IMR-90 (cell line): ENCODE results near the gene NCKAP5. TPM values are rescaled to one million over a fixed set of nuclear protein-coding genes. Genes with fewer than 3 reads are reported as not detected.

Experiments used
- ATAC-seq: fragments of 200-7000 bp; cut with Tn5 transposase; 2 replicates; pipeline ENCODE4 v1.9.1; 2020; ENCODE audit warnings: low read depth, mild to moderate bottlenecking, moderate library complexity
- BruUV-seq: library from RNA; stranded (reverse); fragments of 400-500 nt; replicated peaks from 2 replicates; lab custom pipeline; 2021; lab: Mats Ljungman, UMichigan
- CTCF ChIA-PET: fragments of 300-600 bp; formaldehyde crosslinking; extraction: SDS; loops from one replicate; lab custom pipeline; 2021; ENCODE audit warnings: antibody characterized with exemption; lab: Yijun Ruan, JAX
- POLR2A ChIA-PET: fragments of 300-600 bp; sonication (Branson Sonifier 250); formaldehyde crosslinking; loops from one replicate; lab custom pipeline; 2022; ENCODE audit warnings: antibody characterized with exemption; ENCODE audit not compliant: unreplicated experiment; lab: Charles Lee
- DNase-seq: peaks from one replicate; pipeline ENCODE4 v3.0.0; 2013
- H2AFZ ChIP-seq: replicated peaks from 2 replicates; pipeline ENCODE3; 2013; ENCODE audit warnings: low read length, mild to moderate bottlenecking; ENCODE audit not compliant: poor library complexity
- H2AK5ac ChIP-seq: 2 replicates; pipeline ENCODE4 v1.6.1; 2013; ENCODE audit warnings: low read depth, low read length, inconsistent platforms
- H2AK9ac ChIP-seq: replicated peaks from 2 replicates; pipeline ENCODE3; 2013; ENCODE audit warnings: mild to moderate bottlenecking, low read depth, low read length, moderate library complexity; ENCODE audit not compliant: poor library complexity
- H2BK120ac ChIP-seq: 2 replicates; pipeline ENCODE4 v1.6.1; 2013; ENCODE audit warnings: low read depth, low read length, inconsistent platforms
- H2BK15ac ChIP-seq: 3 replicates; pipeline ENCODE4 v1.6.1; 2013; ENCODE audit warnings: low read depth, low read length, inconsistent platforms
- H2BK20ac ChIP-seq: 2 replicates; pipeline ENCODE4 v1.6.1; 2013; ENCODE audit warnings: low read depth, mild to moderate bottlenecking, inconsistent platforms, low read length, moderate library complexity
- H2BK5ac ChIP-seq: 2 replicates; pipeline ENCODE4 v1.6.1; 2013; ENCODE audit warnings: mild to moderate bottlenecking, low read depth, low read length, inconsistent platforms; ENCODE audit not compliant: poor library complexity, severe bottlenecking
- H3K14ac ChIP-seq: replicated peaks from 2 replicates; pipeline ENCODE4 v1.6.1; 2013; ENCODE audit warnings: low read depth, low read length, inconsistent platforms
- H3K18ac ChIP-seq: 2 replicates; pipeline ENCODE4 v1.6.1; 2013; ENCODE audit warnings: low read depth, low read length, control low read depth
- H3K23ac ChIP-seq: 2 replicates; pipeline ENCODE4 v1.6.1; 2013; ENCODE audit warnings: low read depth, low read length, inconsistent platforms
- H3K27ac ChIP-seq: 2 replicates; pipeline ENCODE4 v1.5.1; 2013; ENCODE audit warnings: mild to moderate bottlenecking, control low read depth, low read length; ENCODE audit not compliant: insufficient read depth
- H3K27me3 ChIP-seq: 2 replicates; pipeline ENCODE4 v1.6.1; 2013; ENCODE audit warnings: low read length; ENCODE audit not compliant: control insufficient read depth, insufficient read depth
- H3K36me3 ChIP-seq: 2 replicates; pipeline ENCODE4 v1.6.1; 2013; ENCODE audit warnings: low read length, mixed read lengths; ENCODE audit not compliant: control insufficient read depth, insufficient read depth
- H3K4ac ChIP-seq: 2 replicates; pipeline ENCODE4 v1.6.1; 2013; ENCODE audit warnings: low read depth, low read length, inconsistent platforms
- H3K4me1 ChIP-seq: 2 replicates; pipeline ENCODE4 v1.6.1; 2013; ENCODE audit warnings: low read length, mixed read lengths; ENCODE audit not compliant: control insufficient read depth, insufficient read depth
- H3K4me2 ChIP-seq: 2 replicates; pipeline ENCODE4 v1.6.1; 2013; ENCODE audit warnings: low read depth, mild to moderate bottlenecking, control low read depth, low read length, moderate library complexity
- H3K4me3 ChIP-seq: 2 replicates; pipeline ENCODE4 v1.5.1; 2013; ENCODE audit warnings: low read depth, mild to moderate bottlenecking, control low read depth, low read length, moderate library complexity; ENCODE audit not compliant: insufficient read depth
- H3K56ac ChIP-seq: 2 replicates; pipeline ENCODE4 v1.6.1; 2013; ENCODE audit warnings: low read length, inconsistent platforms; ENCODE audit not compliant: insufficient read depth; ENCODE audit errors: extremely low read depth
- H3K79me1 ChIP-seq, 2 experiments: 2 replicates each; pipeline ENCODE4 v1.6.1; 2013; ENCODE audit warnings: low read length in 2 of 2, inconsistent platforms in 1 of 2, low read depth in 1 of 2
- H3K9ac ChIP-seq: 2 replicates; pipeline ENCODE4 v1.6.1; 2013; ENCODE audit warnings: low read depth, low read length, control low read depth
- H3K9me1 ChIP-seq: 2 replicates; pipeline ENCODE4 v1.6.1; 2013; ENCODE audit warnings: low read length, inconsistent platforms; ENCODE audit not compliant: insufficient read depth
- H3K9me3 ChIP-seq: 2 replicates; pipeline ENCODE4 v1.6.1; 2013; ENCODE audit warnings: low read length; ENCODE audit not compliant: control insufficient read depth, insufficient read depth
- H4K20me1 ChIP-seq: 2 replicates; pipeline ENCODE4 v1.6.1; 2013; ENCODE audit warnings: low read length, inconsistent platforms; ENCODE audit not compliant: insufficient read depth
- H4K5ac ChIP-seq: 2 replicates; pipeline ENCODE4 v1.6.1; 2013; ENCODE audit warnings: mild to moderate bottlenecking, low read depth, low read length, control low read depth
- H4K8ac ChIP-seq, 2 experiments: 2 replicates each; pipeline ENCODE4 v1.6.1; 2013; ENCODE audit warnings: low read depth in 2 of 2, low read length in 2 of 2, control low read depth in 1 of 2, inconsistent platforms in 1 of 2
- H4K91ac ChIP-seq: 2 replicates; pipeline ENCODE4 v1.6.1; 2013; ENCODE audit warnings: low read depth, low read length, inconsistent platforms; ENCODE audit not compliant: insufficient read depth
- BHLHE40 ChIP-seq: fragments of 150-350 bp; IDR thresholded peaks from 2 replicates; pipeline ENCODE4 v1.6.1; 2016; ENCODE audit warnings: mild to moderate bottlenecking, low read depth, low read length
- CHD1 ChIP-seq: IDR thresholded peaks from 2 replicates; pipeline ENCODE4 v1.6.1; 2012; ENCODE audit warnings: low read depth, low read length, improper control_type of control experiment
- MXI1 ChIP-seq: IDR thresholded peaks from 2 replicates; pipeline ENCODE4 v1.6.1; 2012; ENCODE audit warnings: low read depth, mild to moderate bottlenecking, low read length, moderate library complexity, borderline replicate concordance
- RCOR1 ChIP-seq: IDR thresholded peaks from 2 replicates; pipeline ENCODE4 v1.6.1; 2012; ENCODE audit warnings: mild to moderate bottlenecking, low read length, improper control_type of control experiment; ENCODE audit not compliant: insufficient replicate concordance
- RFX5 ChIP-seq: IDR thresholded peaks from 2 replicates; pipeline ENCODE4 v1.8.0; 2012; ENCODE audit warnings: low read depth, mild to moderate bottlenecking, low read length, moderate library complexity
- SMC3 ChIP-seq: fragments of 150-350 bp; IDR thresholded peaks from 2 replicates; pipeline ENCODE4 v1.6.1; 2016; ENCODE audit warnings: low read depth, mild to moderate bottlenecking, antibody characterized with exemption, low read length, moderate library complexity
- WGBS, 2 experiments: methylation state at CpG; one replicate each; pipeline versions ENCODE4 v1.1.5 to v1.1.7; 2013; ENCODE audit warnings: missing lambda C conversion rate in 2 of 2; ENCODE audit not compliant: insufficient read length in 1 of 2; ENCODE audit errors: extremely low coverage in 2 of 2; 5-methylcytosine and 5-hydroxymethylcytosine counted together
- dilution Hi-C: fragments of 300-500 bp; cut with HindIII; formaldehyde crosslinking; loops from one replicate; pipeline ENCODE4 v1.14.3; 2018; ENCODE audit warnings: low sequenced_read_pairs; ENCODE audit not compliant: unreplicated experiment
- in situ Hi-C: fragments of 300-500 bp; cut with MboI; formaldehyde crosslinking; loops from 3 replicates; pipeline ENCODE4 v1.14.3; 2019; ENCODE audit warnings: low sequenced_read_pairs, inconsistent platforms, mixed read lengths
- intact Hi-C: fragments of 100-400 bp; cut with micrococcal nuclease; formaldehyde crosslinking; loops from 2 replicates; pipeline ENCODE4 v1.10.0; 2022
- polyA plus RNA-seq, 3 experiments: library from polyadenylated mRNA; depleted of rRNA; stranded (reverse); fragments of >200 nt; gene quantifications; 2 replicates each; pipeline ENCODE4 v1.2.3, GENCODE V29; 2012; ENCODE audit warnings: low replicate concordance in 1 of 3
- total RNA-seq: library from RNA; depleted of rRNA; stranded (reverse); fragments of >200 nt; gene quantifications from 2 replicates; pipeline ENCODE4 v1.2.3, GENCODE V29; 2012
- TF ChIP-seq, protein P1 (sequence below): fragments of 150-350 bp; IDR thresholded peaks from 2 replicates; pipeline ENCODE4 v1.6.1; 2017; ENCODE audit warnings: mild to moderate bottlenecking, antibody characterized with exemption, low read length, low read depth

NCKAP5 gene
- total and polyA plus RNA-seq, 2 of the 4 experiments (the other 2 are of a cell fraction), result 2.7 to 3.9 TPM

- peaks cover 32% of the 10 kb centered on the region for H3K9me1 ChIP-seq
- peak overlapping the region; percentile 94; the same call in 1 of the 2 replicates for H2AK5ac ChIP-seq
- in situ Hi-C loops (loop anchor here (5.0 to 25.0 kb wide), 3 partner anchors 515 to 1185 kb away; partner anchors contain the start of gene NCKAP5), intact Hi-C loops (loop anchor here (5.0 kb wide), 1 partner anchor 520 kb away; no protein-coding TSS in a partner anchor), dilution Hi-C loops (no loop called here)
- peak overlapping the region; percentile 73 for H3K18ac ChIP-seq
- peaks cover 4% of the 10 kb centered on the region; the same call in 1 of the 2 replicates for H3K36me3 ChIP-seq
- ChIA-PET POLR2A (interaction anchor here (0.5 kb wide), 1 partner anchor 163 kb away, joined by 5 read pairs; no protein-coding TSS in a partner anchor), CTCF (interaction anchor here (0.5 to 2.1 kb wide), 3 partner anchors 16 to 412 kb away, joined by 3 to 5 read pairs (median 4); no protein-coding TSS in a partner anchor)
- peak overlapping the region; percentile 97 for H2BK120ac ChIP-seq
- H2BK15ac ChIP-seq, result peak overlapping the region; percentile 61; the same call in 2 of the 3 replicates
- peak overlapping the region; percentile 88 for H4K91ac ChIP-seq
- peak overlapping the region; percentile 77; the same call in 1 of the 2 replicates for H3K56ac ChIP-seq
- peaks cover 13% of the 10 kb centered on the region for H3K4me1 ChIP-seq
- peak overlapping the region; percentile 92 for H3K14ac ChIP-seq
- no peaks in the 10 kb centered on the region for H3K9me3 ChIP-seq
- peak overlapping the region; percentile 90 for H3K4ac ChIP-seq
- no peak overlapping the region for H3K9ac ChIP-seq
- H3K4me3 ChIP-seq, result no peak overlapping the region
- H3K27me3 ChIP-seq, result no peaks in the 10 kb centered on the region
- peak overlapping the region; percentile 66 for H2BK5ac ChIP-seq
- peak overlapping the region; percentile 24 for H4K5ac ChIP-seq
- peak overlapping the region; percentile 87 for H3K23ac ChIP-seq
- H3K79me1 ChIP-seq, result peaks cover 9 to 82% of the 10 kb centered on the region in 2 experiments; a peak in 3 of 4 replicates
- no peak for DNase-seq
- TF ChIP-seq MXI1 (no peak), CHD1 (no peak), BHLHE40 (no peak), RFX5 (no peak), SMC3 (no peak), RCOR1 (no peak)
- TF ChIP-seq, protein P1, sequence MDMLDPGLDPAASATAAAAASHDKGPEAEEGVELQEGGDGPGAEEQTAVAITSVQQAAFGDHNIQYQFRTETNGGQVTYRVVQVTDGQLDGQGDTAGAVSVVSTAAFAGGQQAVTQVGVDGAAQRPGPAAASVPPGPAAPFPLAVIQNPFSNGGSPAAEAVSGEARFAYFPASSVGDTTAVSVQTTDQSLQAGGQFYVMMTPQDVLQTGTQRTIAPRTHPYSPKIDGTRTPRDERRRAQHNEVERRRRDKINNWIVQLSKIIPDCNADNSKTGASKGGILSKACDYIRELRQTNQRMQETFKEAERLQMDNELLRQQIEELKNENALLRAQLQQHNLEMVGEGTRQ, result no peak
- H3K4me2 ChIP-seq, result no peak overlapping the region
- ATAC-seq, result peak; percentile 8; the same call in 1 of the 2 replicates
- peak overlapping the region; percentile 46 for H2AFZ ChIP-seq
- peaks cover 9% of the 10 kb centered on the region; the same call in 1 of the 2 replicates for H4K20me1 ChIP-seq
- no TSS peak for BruUV-seq
- peak overlapping the region; percentile 78 for H3K27ac ChIP-seq
- WGBS, 2 experiments, result no CpG with 5 or more reads among the region's 8 CpGs
- peak overlapping the region; percentile 98 for H2BK20ac ChIP-seq
- H4K8ac ChIP-seq, result peak overlapping the region; percentile 31 to 88
- H2AK9ac ChIP-seq, result peak overlapping the region; percentile 17
Measured at GRCh38 chr2:132652474-132652873, 915.8 kb downstream of the NCKAP5 start.
